Stimulated activated CD4-positive, alpha-beta T cell treated with anti-CD3 and anti-CD28 coated beads, Interleukin-4, amount 100 ng/mL, for 4 hours (primary cell): ENCODE results near the gene ARL2.
A peak's percentile ranks its signal among the peaks of the same experiment; 100 is the strongest.
"Not testable (repeated sequence)": the region's sequence is repeated elsewhere in the genome, so short reads cannot be mapped to it uniquely, and the experiment has no call there.

Experiments
- DNase-seq, 2 experiments: peaks; one replicate each; pipeline ENCODE4 v3.0.0-alpha.2; 2020

The ARL2 gene

GRCh38 chr11:65008873-65009272 is 5.1 kb upstream of the ARL2 start:
- DNase-seq: no peak

- peak; percentile 89 for DNase-seq
Observed at GRCh38 chr11:65013130-65013887, 651 bp upstream of the ARL2 start.

DNA sequence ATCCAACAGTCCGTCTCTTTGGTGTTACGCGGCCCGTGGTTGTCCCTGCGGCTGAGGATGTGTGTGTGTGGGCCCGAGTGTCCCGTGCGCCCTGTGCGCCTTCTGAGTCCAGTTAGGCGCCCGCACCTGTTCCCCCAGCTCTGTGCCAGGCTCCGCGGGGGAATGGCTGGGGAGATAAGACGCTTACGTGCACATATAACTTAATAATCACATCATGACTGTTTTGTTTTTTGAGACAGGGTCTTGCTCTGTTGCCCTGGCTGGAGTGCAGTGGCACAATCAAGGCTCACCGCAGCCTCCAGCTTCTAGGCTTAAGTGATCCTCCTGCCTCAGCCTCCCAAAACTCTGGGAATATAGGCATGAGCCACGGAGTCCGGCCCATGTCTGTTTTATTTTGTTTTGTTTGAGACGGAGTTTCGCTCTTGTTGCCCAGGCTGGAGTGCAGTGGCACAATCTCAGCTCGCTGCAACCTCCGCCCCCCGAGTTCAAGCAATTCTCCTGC is 817 bp downstream of the ARL2 start:
- DNase-seq: no peak

GRCh38 chr11:65016705-65017104 is 2.7 kb downstream of the ARL2 start:
- DNase-seq: no peak

DNA sequence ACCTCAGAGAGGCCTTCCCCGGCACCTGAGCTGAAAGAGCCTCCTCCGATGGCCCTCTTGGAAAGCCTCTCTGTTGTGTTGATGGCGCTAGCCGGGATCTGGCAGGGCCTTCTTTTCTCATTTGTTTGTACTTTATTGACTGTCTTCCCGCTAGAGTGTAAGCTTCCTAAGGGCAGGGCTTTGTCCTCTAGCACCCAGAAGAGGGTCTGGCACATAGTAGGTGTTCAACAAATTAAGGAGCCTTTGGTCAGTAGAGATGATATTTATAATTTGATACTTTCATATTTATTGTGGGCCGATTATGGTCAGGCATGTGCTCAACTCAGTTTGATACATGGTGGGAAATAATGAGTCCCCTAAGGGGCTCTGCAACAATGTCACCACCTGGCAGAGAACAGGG is 4.0 kb downstream of the ARL2 start:
- DNase-seq: no peak

DNA sequence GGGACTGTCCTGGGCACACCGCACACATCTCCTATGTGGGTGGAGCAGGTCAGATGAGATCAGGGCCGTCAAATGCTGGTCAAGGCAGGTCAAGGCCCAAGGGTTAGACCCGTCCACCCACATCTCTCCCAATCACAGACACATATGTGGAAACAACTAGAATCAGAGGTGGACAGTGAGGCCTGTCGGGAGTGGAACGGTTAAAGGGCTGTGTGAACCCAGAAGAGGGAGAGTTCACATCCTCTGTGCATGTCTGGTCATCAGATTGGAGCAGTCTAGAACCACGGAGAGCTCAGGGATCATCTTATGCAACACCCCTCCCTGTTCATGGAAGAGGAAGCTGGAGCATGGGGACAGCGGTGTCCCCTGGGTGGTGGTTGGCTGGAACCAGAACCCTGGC is 5.9 kb downstream of the ARL2 start:
- DNase-seq: no peak

- no peak for DNase-seq
Observed at GRCh38 chr11:65021003-65021402, 7.0 kb downstream of the ARL2 start.

GRCh38 chr11:65021509-65021908 is 7.5 kb downstream of the ARL2 start:
- DNase-seq: no peak

DNA sequence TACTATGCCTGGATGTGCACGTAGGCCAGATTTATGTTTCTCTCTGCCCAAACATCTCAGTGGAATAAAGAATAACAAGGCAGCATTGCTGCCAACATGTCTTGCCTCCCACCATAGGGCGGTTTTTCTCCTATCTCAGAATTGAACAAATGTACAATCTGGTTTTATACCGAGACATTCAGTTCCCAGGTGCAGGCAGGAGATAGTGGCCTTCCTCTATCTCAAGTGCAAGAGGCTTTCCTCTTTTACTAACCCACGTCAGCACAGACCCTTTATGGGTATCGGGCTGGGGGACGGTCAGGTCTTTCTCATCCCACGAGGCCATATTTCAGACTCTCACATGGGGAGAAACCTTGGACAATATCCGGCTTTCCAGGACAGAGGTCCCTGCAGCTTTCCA is 9.5 kb downstream of the ARL2 start:
- not testable (repeated sequence) for DNase-seq

DNA sequence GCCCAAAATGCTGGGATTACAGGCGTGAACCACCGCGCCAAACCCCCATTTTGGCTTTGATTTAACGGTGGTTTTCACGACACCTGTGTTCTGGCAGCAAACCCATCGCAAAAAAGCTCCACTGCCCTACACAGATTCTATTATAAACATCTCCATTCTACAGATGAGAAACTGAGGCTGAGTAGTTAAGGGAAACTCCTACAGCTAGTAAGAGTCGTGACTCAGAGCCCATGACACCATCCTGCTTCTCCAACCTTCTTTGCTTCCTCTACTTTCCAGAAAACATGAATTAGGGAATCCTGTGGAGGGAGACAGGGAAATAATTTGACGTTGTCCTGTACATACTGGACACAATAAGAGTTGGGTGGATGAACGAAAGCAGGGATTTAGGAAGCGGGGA is 12.8 kb downstream of the ARL2 start:
- no peak for DNase-seq

- DNase-seq: peak; percentile 77 to 88
Observed at GRCh38 chr11:65027213-65028067, 13.5 kb downstream of the ARL2 start, which contains the start of gene SNX15. Gene SNX15 (plus strand): TSS chr11:65027439. CDS start chr11:65027538, 99 bp downstream.

- no peak for DNase-seq
Observed at GRCh38 chr11:65032216-65032615, 18.3 kb downstream of the ARL2 start.

DNA sequence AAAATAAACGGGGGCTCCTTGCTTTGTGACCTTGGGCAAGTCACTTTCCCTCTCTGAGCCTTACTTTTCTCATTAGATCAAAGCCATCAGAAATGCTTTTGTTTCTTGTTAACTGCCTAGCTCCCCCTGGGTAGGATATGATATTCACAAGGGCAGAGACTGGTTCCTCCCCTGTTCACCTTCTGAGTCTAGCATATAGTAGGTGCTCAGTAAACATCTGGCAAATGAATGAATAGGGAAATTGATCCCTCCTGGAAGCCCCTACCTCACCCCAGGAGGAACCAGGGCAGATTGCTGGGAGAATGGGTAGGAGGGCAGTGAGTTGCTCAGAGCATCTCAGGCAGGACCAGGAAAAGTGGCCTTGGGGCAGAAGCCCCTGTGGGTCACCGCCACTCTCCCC is 20.5 kb downstream of the ARL2 start:
- DNase-seq: no peak

DNA sequence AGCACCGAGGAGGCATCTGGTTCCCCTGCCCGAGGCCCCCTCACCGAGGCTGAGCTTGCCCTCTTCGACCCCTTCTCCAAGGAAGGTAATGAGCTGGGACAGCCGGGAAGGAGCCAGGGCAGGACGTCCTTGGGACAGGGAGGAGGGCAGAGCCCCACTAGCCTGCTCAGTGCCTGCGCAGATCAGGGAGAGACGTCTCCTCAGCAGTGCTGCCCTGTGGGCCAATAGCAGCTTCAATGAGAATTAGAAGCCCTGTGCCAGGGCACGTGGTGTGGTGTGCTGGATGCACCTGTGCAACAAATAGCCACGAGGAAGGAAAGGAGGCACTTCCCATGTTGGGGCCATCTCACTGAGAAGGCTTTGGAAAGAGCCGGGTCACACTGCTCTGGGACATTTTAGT is 21.6 kb downstream of the ARL2 start:
- DNase-seq: no peak

- no peak for DNase-seq
Observed at GRCh38 chr11:65036931-65037330, 23.0 kb downstream of the ARL2 start.

GRCh38 chr11:65040520-65040846 is 26.5 kb downstream of the ARL2 start:
- DNase-seq: no peak

GRCh38 chr11:65040847-65041622 is 27.1 kb downstream of the ARL2 start, which contains the start of gene SAC3D1:
Gene SAC3D1 (plus strand): TSS chr11:65041210. CDS start chr11:65041293, 83 bp downstream.
- DNase-seq: peak; percentile 80 to 81

DNA sequence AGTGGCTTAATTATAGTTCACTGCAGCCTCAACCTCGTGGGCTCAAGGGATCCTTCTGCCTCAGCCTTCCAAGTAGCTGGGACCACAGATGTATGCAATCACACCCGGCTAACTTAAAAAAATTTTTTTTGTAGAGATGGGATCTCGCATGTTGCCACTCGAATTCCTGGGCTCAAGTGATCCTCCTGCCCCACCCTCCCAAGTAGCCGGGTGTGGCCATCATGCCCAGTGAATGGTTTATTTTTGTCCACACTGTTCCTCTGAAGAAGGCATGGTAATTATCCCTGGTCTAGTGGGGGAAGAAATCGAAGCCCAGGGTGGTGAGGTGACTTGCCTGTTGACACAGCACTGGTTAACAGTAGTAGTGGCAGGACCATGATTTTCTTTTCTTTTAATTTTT is 28.9 kb downstream of the ARL2 start:
- no peak for DNase-seq

GRCh38 chr11:65043881-65044501 is 30.0 kb downstream of the ARL2 start:
- DNase-seq: no peak

DNA sequence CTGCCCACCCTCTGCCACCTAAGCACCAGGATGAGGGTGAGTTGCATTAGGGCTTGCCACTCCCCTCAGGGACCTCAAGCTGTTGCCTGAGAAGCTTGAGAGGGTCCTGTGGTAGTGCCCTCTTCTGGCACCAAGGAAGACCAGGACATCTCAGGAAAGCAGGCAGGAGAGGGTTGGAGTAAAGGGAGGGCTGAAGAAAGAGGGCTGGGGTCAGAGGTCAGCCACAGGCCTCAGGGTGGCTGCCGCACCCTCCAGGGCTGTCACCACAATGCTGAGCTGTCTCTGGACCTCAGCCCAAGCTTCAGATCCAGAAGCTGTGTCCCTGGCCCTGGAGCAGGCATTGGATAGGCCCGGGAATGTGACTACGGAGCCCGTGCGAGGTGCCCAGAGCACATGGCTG is 31.1 kb downstream of the ARL2 start:
- DNase-seq: no peak

DNA sequence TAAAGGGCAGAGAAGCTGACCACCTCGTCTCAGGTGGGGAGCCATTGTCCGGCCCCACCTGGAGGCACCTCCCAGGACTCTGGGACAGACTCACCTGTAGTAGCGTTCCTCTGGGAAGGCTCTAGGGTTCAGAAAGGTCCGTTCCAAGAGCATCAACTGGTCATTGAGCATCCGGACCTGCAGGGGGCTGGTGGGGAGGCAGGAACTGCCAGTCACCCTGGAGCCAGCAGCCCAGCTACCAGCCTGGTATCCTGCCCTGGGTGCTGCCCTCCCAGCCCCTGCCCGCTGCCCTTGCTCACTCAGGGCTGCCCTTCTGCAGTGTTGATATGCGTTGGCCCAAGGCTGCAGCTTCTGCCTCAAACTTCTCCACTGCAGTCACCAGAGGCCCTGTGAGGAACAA is 31.8 kb downstream of the ARL2 start:
- no peak for DNase-seq

- peak in 1 of 2 experiments; percentile 34 for DNase-seq
Observed at GRCh38 chr11:65047581-65048422, 33.8 kb downstream of the ARL2 start.
